ENCODE results near the gene ZMYM5. TPM values are rescaled to one million over a fixed set of nuclear protein-coding genes. Genes with fewer than 3 reads are reported as not detected.
"Not testable (repeated sequence)": the region's sequence is repeated elsewhere in the genome, so short reads cannot be mapped to it uniquely, and the experiment has no call there.

ZMYM5 gene
- 10 to 100 TPM in 2 of 4 donors, 1 to 10 TPM in 2; 7.4 to 16.2 (median 10.0) TPM for total RNA-seq

GRCh38 chr13:19863323-19864023 is at the start of gene ZMYM5:
TSS of gene ZMYM5 (minus strand) at chr13:19863649. CDS start at chr13:19852180, 11,469 bp downstream.
- H3K4me3 ChIP-seq: peak within 1 kb of the TSS; percentile 80 to 92 (median 84)
- H3K27me3 ChIP-seq: no peaks in the 10 kb centered on the region
- H3K9me3 ChIP-seq: no peaks in the 10 kb centered on the region
- DNase-seq: peak; percentile 92
- TF ChIP-seq POLR2A (IDR thresholded peaks at IDR 0.05): peak in 3 of 4 donors; percentile 83 to 96 (median 90)
- TF ChIP-seq, protein P1, sequence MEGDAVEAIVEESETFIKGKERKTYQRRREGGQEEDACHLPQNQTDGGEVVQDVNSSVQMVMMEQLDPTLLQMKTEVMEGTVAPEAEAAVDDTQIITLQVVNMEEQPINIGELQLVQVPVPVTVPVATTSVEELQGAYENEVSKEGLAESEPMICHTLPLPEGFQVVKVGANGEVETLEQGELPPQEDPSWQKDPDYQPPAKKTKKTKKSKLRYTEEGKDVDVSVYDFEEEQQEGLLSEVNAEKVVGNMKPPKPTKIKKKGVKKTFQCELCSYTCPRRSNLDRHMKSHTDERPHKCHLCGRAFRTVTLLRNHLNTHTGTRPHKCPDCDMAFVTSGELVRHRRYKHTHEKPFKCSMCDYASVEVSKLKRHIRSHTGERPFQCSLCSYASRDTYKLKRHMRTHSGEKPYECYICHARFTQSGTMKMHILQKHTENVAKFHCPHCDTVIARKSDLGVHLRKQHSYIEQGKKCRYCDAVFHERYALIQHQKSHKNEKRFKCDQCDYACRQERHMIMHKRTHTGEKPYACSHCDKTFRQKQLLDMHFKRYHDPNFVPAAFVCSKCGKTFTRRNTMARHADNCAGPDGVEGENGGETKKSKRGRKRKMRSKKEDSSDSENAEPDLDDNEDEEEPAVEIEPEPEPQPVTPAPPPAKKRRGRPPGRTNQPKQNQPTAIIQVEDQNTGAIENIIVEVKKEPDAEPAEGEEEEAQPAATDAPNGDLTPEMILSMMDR (IDR thresholded peaks at IDR 0.05): no peak
- H3K27ac ChIP-seq: peak within 1 kb of the TSS; percentile 99
- 0% methylated on average over 7 of the region's 79 CpGs; no CpG with 5 or more reads in 1 of the 2 donors for WGBS, 2 donors
- H3K4me1 ChIP-seq: peaks cover 9 to 61% (median 22%) of the 10 kb centered on the region in 3 donors
- peaks cover 0 to 13% (median 0%) of the 10 kb centered on the region in 3 donors for H3K36me3 ChIP-seq
- intact Hi-C loops (cut with DNase I): loop anchor here (5.0 kb wide), 1 partner anchor 81 kb away; the partner anchor contains the start of gene PSPC1

GRCh38 chr13:19910336-19911072 is 47.1 kb upstream of the ZMYM5 start:
- H3K36me3 ChIP-seq: no peaks in the 10 kb centered on the region
- intact Hi-C loops (cut with DNase I): no loop called here
- no peak for TF ChIP-seq POLR2A (IDR thresholded peaks at IDR 0.05)
- TF ChIP-seq, protein P1 (IDR thresholded peaks at IDR 0.05): no peak
- H3K27ac ChIP-seq: peak overlapping the region; percentile 68 to 88 (median 76)
- H3K4me3 ChIP-seq: no peak overlapping the region
- no peaks in the 10 kb centered on the region for H3K9me3 ChIP-seq
- no peaks in the 10 kb centered on the region for H3K27me3 ChIP-seq
- peaks cover 0 to 18% (median 6%) of the 10 kb centered on the region in 3 donors for H3K4me1 ChIP-seq
- no peak for DNase-seq
- 52 to 56% methylated on average over 9 of the region's 9 CpGs for WGBS, 2 donors

DNA sequence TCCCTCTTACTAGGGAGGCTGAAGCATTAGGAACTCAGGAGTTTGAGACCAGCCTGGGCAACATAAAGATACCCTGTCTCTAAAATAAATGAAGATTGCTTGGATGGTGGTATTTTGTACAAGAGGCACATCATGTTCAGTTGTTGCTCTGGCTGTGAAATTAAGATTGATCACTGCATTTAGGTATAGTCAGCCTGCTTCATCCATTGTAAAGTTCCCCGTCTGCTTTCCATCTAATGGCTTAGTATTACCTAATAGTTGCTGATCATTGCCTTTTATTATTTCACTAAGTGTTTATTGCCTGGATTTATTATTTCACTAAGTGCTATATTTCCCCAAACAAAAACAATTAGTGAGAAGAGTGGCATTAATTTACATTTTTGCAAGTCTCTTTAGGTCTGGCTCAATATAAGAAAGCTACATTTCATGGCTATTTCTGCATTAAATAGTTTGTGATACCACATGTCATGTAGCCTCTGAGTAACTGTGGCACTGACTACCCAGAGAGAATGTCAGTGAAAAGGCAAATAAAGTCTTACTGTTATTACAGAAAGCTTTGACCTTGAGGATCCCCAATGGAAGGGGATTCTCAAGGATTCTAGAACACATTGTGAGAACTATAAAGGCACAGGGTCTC is 45.0 kb upstream of the ZMYM5 start:
- peaks cover 0 to 23% (median 6%) of the 10 kb centered on the region in 3 donors for H3K4me1 ChIP-seq
- H3K4me3 ChIP-seq: no peak overlapping the region
- no peaks in the 10 kb centered on the region for H3K27me3 ChIP-seq
- DNase-seq: no peak
- H3K27ac ChIP-seq: no peak overlapping the region
- intact Hi-C loops (cut with DNase I): no loop called here
- H3K9me3 ChIP-seq: no peaks in the 10 kb centered on the region
- WGBS, 2 donors: 79 to 81% methylated on average over 1 of the region's 1 CpG
- TF ChIP-seq, protein P1 (IDR thresholded peaks at IDR 0.05): no peak
- no peak for TF ChIP-seq POLR2A (IDR thresholded peaks at IDR 0.05)
- no peaks in the 10 kb centered on the region for H3K36me3 ChIP-seq

GRCh38 chr13:19905487-19906195 is 42.2 kb upstream of the ZMYM5 start:
- DNase-seq; H3K36me3 ChIP-seq; H3K4me3 ChIP-seq; intact Hi-C loops (cut with DNase I); H3K9me3 ChIP-seq; H3K27me3 ChIP-seq: not testable (repeated sequence)
- Histone ChIP-seq H3K27ac (peak overlapping the region; percentile 34 to 70 (median 64)), H3K4me1 (peaks cover 0 to 16% (median 0%) of the 10 kb centered on the region in 3 donors)
- 61 to 63% methylated on average over 4 to 8 of the region's 9 CpGs for WGBS, 2 donors

DNA sequence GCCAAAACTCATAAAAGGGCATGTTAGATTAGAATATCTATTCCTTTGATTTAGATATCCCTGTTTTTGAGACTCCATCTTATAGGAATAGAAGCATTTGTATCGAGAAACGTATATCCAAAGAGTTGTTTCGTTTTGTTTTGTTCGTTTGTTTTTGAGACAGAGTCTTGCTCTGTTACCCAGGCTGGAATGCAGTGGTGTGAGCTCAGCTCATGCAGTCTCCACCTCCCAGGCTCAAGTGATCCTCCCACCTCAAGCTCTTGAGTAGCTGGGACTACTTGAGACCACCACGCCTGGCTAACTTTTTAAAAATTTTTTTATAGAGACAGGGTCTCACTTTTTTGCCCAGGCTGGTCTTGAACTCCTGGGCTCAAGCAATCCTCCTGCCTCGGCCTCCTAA is 26.6 kb upstream of the ZMYM5 start:
- H3K27ac ChIP-seq: no peak overlapping the region
- no peaks in the 10 kb centered on the region for H3K4me1 ChIP-seq
- H3K9me3 ChIP-seq: no peaks in the 10 kb centered on the region
- WGBS, 2 donors: 74 to 85% methylated on average over 5 of the region's 6 CpGs
- no peak overlapping the region for H3K4me3 ChIP-seq
- no peaks in the 10 kb centered on the region for H3K27me3 ChIP-seq
- intact Hi-C loops (cut with DNase I): no loop called here
- TF ChIP-seq, protein P1 (IDR thresholded peaks at IDR 0.05): no peak
- no peak for TF ChIP-seq POLR2A (IDR thresholded peaks at IDR 0.05)
- DNase-seq: no peak
- no peaks in the 10 kb centered on the region for H3K36me3 ChIP-seq

Measured in esophagus squamous epithelium (tissue), 5 donors.